ENCODE data around the gene RHD.
"Not testable (repeated sequence)": the region's sequence is repeated elsewhere in the genome, so short reads cannot be mapped to it uniquely, and the experiment has no call there.

The RHD gene

GRCh38 chr1:25369241-25369640 lies 96.9 kb downstream of the RHD start:
- Mint-ChIP-seq H3K4me1 (ENCODE audit: low read depth) (no peaks in the 10 kb centered on the region), H3K27ac (no peak overlapping the region), H3K9me3 (no peaks in the 10 kb centered on the region), H3K36me3 (ENCODE audit: low read depth) (no peaks in the 10 kb centered on the region), H3K4me3 (no peak overlapping the region), H3K27me3 (no peaks in the 10 kb centered on the region)
- intact Hi-C loops (cut with micrococcal nuclease): no loop called here

GRCh38 chr1:25369691-25370271 lies 97.5 kb downstream of the RHD start:
- H3K9me3 Mint-ChIP-seq; H3K27ac Mint-ChIP-seq; H3K4me3 Mint-ChIP-seq; intact Hi-C loops (cut with micrococcal nuclease); H3K36me3 Mint-ChIP-seq (ENCODE audit: low read depth); H3K4me1 Mint-ChIP-seq (ENCODE audit: low read depth); H3K27me3 Mint-ChIP-seq: not testable (repeated sequence)

DNA sequence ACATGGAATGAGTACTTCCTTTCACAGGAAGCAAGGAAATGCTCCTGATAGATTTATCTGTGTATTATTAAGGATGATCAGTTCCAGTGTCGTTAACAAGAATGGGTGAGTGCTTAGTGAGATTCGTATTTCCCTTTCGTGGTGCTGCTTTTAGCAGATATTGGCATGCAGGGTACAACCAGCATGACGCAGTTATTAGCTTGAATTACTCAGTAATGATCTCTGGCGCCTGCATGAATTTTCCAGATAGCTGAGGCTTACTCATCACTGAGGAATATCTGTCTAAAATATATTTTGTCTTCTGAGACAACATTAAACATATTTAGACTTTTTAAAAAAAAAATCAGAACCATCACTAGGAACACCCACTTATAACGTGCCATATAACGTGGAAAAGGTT lies 99.4 kb downstream of the RHD start:
- H3K27me3 Mint-ChIP-seq; H3K9me3 Mint-ChIP-seq; H3K4me1 Mint-ChIP-seq (ENCODE audit: low read depth); H3K4me3 Mint-ChIP-seq; intact Hi-C loops (cut with micrococcal nuclease); H3K27ac Mint-ChIP-seq; H3K36me3 Mint-ChIP-seq (ENCODE audit: low read depth): not testable (repeated sequence)

DNA sequence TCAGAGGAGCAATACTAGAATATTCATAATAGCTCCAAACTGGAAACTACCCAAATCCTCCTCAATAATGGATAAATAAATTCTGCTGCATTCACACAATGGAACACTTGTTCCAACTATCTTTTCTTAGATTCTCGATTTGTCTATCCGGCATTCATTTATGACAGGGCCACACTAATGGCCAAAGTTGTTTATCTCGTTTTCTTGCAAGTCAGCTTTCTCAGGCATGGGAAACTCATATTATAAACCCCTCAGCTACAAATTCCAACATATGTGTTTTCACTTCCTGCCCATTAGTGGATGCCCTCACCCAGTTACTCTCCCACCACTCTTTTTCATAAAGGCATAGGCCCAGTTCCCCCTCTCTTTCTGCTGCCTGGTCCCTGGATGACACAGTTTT lies 106.1 kb downstream of the RHD start:
- H3K36me3 Mint-ChIP-seq (ENCODE audit: low read depth); intact Hi-C loops (cut with micrococcal nuclease); H3K27me3 Mint-ChIP-seq; H3K4me3 Mint-ChIP-seq; H3K27ac Mint-ChIP-seq; H3K4me1 Mint-ChIP-seq (ENCODE audit: low read depth); H3K9me3 Mint-ChIP-seq: not testable (repeated sequence)

Data from dendritic cell treated with granulocyte-macrophage colony-stimulating factor and Interleukin-4, amounts not matched to agents 40 ng/mL and 50 ng/mL, for 4 days (primary cell).